Parathyroid adenoma (tissue), 2 donors: ENCODE measurements around the gene VNN1.

Experiments used
- H2AFZ ChIP-seq: fragments of 300-600 bp; sonication (generic); one replicate; pipeline ENCODE4 v1.7.0; 2017; ENCODE audit warnings: antibody characterized with exemption, mild to moderate bottlenecking
- H3K27ac ChIP-seq: fragments of 300-600 bp; sonication (generic); one replicate; pipeline ENCODE4 v1.7.0; 2017
- H3K27me3 ChIP-seq: fragments of 300-600 bp; sonication (generic); one replicate; pipeline ENCODE4 v1.7.0; 2017; ENCODE audit warnings: low read length; ENCODE audit not compliant: control insufficient read depth, insufficient read depth
- H3K36me3 ChIP-seq: fragments of 300-600 bp; sonication (generic); one replicate; pipeline ENCODE4 v1.7.0; 2017; ENCODE audit warnings: low read length; ENCODE audit not compliant: control insufficient read depth, insufficient read depth
- H3K4me1 ChIP-seq: fragments of 300-600 bp; sonication (generic); one replicate; pipeline ENCODE4 v1.7.0; 2017; ENCODE audit warnings: control low read depth
- H3K4me2 ChIP-seq: fragments of 300-600 bp; sonication (generic); one replicate; pipeline ENCODE4 v1.7.0; 2017; ENCODE audit warnings: low read length
- H3K4me3 ChIP-seq: fragments of 300-600 bp; sonication (generic); one replicate; pipeline ENCODE4 v1.7.0; 2017; ENCODE audit warnings: low read depth, low read length
- H3K79me2 ChIP-seq: fragments of 300-600 bp; sonication (generic); one replicate; pipeline ENCODE4 v1.7.0; 2017; ENCODE audit warnings: control low read depth
- H3K9ac ChIP-seq: fragments of 300-600 bp; sonication (generic); one replicate; pipeline ENCODE4 v1.7.0; 2017; ENCODE audit warnings: mild to moderate bottlenecking
- H3K9me3 ChIP-seq: fragments of 300-600 bp; sonication (generic); one replicate; pipeline ENCODE4 v1.7.0; 2017; ENCODE audit warnings: low read length; ENCODE audit not compliant: control insufficient read depth
- TF ChIP-seq, protein P1 (sequence below): fragments of 300-600 bp; sonication (generic); IDR thresholded peaks from one replicate; pipeline ENCODE4 v1.7.0; 2017; ENCODE audit warnings: antibody characterized with exemption, mild to moderate bottlenecking
- donor health status: primary hyperparathyroidism.

VNN1 gene

DNA sequence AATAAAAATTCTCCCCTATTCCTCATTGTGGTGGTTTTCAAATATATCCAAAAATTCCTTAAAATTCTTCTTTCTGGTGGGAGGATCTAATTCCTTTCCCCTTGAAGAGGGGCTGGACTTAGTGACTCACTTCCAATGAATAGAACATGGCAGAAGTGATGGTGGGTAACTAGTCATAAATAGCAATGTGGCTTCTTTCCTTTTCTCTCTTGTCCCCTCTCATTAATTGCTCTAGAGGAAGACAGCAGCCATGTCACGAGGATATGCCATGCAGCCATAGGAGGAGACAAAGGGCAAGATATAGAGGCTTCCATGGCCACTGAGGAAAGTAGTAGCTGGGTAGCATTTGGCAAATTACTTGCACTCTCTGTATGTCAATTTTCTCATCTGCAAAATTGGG is 38.0 kb upstream of the VNN1 start:
- Histone ChIP-seq H3K4me2 (no peak overlapping the region), H3K4me1 (no peaks in the 10 kb centered on the region), H3K36me3 (no peaks in the 10 kb centered on the region), H3K79me2 (no peaks in the 10 kb centered on the region), H3K9ac (no peak overlapping the region), H3K4me3 (no peak overlapping the region), H3K9me3 (no peaks in the 10 kb centered on the region), H3K27me3 (no peaks in the 10 kb centered on the region), H2AFZ (no peak overlapping the region), H3K27ac (no peak overlapping the region)
- TF ChIP-seq, protein P1, sequence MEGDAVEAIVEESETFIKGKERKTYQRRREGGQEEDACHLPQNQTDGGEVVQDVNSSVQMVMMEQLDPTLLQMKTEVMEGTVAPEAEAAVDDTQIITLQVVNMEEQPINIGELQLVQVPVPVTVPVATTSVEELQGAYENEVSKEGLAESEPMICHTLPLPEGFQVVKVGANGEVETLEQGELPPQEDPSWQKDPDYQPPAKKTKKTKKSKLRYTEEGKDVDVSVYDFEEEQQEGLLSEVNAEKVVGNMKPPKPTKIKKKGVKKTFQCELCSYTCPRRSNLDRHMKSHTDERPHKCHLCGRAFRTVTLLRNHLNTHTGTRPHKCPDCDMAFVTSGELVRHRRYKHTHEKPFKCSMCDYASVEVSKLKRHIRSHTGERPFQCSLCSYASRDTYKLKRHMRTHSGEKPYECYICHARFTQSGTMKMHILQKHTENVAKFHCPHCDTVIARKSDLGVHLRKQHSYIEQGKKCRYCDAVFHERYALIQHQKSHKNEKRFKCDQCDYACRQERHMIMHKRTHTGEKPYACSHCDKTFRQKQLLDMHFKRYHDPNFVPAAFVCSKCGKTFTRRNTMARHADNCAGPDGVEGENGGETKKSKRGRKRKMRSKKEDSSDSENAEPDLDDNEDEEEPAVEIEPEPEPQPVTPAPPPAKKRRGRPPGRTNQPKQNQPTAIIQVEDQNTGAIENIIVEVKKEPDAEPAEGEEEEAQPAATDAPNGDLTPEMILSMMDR: no peak

DNA sequence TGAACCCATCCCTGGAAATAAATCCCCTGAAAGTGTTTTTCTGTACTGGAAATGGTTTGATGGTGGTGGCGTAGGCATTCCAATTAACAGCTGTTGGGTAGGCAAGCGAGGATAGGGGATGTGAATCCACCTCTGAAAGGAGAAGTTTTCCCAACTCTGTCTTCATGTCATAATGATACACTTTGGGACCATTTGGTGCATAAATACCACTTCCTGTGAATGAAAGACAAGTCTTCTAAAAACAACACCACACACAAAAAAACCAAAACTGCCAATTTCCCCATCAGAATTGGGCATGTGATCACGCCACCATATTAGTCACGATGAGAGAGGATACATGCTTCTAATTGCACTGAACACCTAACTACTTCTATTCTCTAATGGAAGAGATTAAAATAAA is 37.5 kb upstream of the VNN1 start:
- H3K9me3 ChIP-seq: no peaks in the 10 kb centered on the region
- H3K4me2 ChIP-seq: no peak overlapping the region
- no peak overlapping the region for H3K9ac ChIP-seq
- H3K4me3 ChIP-seq: no peak overlapping the region
- no peak overlapping the region for H2AFZ ChIP-seq
- H3K27ac ChIP-seq: no peak overlapping the region
- TF ChIP-seq, protein P1: no peak
- H3K79me2 ChIP-seq: no peaks in the 10 kb centered on the region
- no peaks in the 10 kb centered on the region for H3K27me3 ChIP-seq
- H3K36me3 ChIP-seq: no peaks in the 10 kb centered on the region
- no peaks in the 10 kb centered on the region for H3K4me1 ChIP-seq

DNA sequence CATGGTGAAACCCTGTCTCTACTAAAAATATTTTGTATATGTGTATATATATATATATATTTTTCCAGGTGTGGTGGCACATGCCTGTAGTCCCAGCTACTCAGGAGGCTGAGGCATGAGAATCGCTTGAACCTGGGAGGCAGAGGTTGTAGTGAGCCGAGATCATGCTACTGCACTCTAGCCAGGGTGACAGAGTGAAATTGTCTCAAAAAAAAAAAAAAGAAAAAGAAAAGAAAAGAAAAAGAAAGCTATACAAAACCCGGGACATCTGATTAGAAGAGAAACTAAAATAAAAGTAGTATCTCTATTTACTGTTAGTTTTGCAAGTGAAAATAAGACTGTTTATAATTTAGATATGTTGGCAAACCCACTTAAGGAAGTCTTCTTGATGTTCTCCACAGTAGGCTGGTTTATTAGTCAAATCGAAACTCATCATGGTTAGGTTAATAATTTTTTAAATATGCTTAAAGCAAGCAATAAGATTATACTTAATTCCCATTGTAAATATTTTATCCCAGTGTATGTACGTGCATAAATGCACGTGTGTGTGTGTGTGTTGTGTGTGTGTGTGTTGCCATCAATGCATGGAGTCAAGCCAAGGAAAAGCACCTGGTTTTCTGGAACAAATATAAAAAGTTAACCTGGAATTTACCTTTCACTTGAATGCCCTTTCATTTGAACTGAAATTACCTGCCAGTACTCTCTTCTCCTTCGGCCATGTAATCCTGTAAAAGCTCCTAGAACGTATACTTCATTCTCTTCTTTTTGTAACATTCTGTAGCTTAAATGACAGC is 36.8 kb upstream of the VNN1 start:
- Histone ChIP-seq H3K4me2 (no peak overlapping the region), H2AFZ (no peak overlapping the region), H3K79me2 (no peaks in the 10 kb centered on the region), H3K27ac (no peak overlapping the region), H3K4me3 (no peak overlapping the region), H3K9ac (no peak overlapping the region), H3K36me3 (no peaks in the 10 kb centered on the region), H3K4me1 (no peaks in the 10 kb centered on the region), H3K27me3 (no peaks in the 10 kb centered on the region), H3K9me3 (no peaks in the 10 kb centered on the region)
- TF ChIP-seq, protein P1: no peak

DNA sequence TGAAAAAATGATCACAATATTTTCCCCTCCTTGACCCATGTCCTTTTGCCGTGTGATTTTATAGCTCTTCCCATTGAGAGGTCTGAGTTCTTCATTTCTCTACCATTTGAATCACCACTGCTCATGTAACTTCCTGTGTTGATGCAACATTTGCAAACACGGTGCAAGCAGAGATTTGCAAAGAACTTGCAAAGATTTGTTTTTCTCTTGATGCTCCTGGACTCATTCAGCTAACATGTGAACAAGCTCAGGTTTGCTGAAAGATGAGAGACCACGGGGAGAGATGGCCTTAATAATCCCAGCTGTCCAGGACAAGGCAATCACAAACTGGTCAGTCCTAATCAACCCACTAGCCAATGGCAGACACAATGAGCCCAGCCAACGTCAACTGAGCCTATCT is 35.3 kb upstream of the VNN1 start:
- H3K9ac ChIP-seq: no peak overlapping the region
- H3K9me3 ChIP-seq: no peaks in the 10 kb centered on the region
- no peak overlapping the region for H3K4me2 ChIP-seq
- H3K36me3 ChIP-seq: no peaks in the 10 kb centered on the region
- H3K4me1 ChIP-seq: no peaks in the 10 kb centered on the region
- TF ChIP-seq, protein P1: no peak
- H3K4me3 ChIP-seq: no peak overlapping the region
- H2AFZ ChIP-seq: no peak overlapping the region
- H3K79me2 ChIP-seq: no peaks in the 10 kb centered on the region
- no peaks in the 10 kb centered on the region for H3K27me3 ChIP-seq
- no peak overlapping the region for H3K27ac ChIP-seq

DNA sequence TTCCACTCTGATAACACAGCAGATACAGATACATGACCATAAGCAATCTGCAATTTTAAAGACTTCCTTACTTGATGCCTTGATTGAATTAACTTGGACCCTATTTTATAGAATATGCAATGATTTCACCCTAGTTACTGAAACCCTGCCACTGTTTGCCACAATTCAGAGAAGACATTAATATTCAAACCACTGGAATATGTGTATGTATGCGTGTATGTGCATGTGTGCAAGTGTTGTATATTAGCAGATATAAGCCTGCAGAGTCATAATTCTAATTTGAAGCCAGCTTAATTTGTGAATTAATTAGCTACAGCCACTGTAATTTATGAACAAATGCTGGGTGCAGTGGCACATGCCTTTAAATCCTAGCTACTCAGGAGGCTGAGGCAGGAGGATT is 34.6 kb upstream of the VNN1 start:
- Histone ChIP-seq H2AFZ (no peak overlapping the region), H3K9ac (no peak overlapping the region), H3K4me2 (no peak overlapping the region), H3K36me3 (no peaks in the 10 kb centered on the region), H3K4me3 (no peak overlapping the region), H3K27ac (no peak overlapping the region), H3K79me2 (no peaks in the 10 kb centered on the region), H3K9me3 (no peaks in the 10 kb centered on the region), H3K27me3 (no peaks in the 10 kb centered on the region), H3K4me1 (no peaks in the 10 kb centered on the region)
- TF ChIP-seq, protein P1: no peak
